H1 (cell line): ENCODE data around the gene RETREG3. TPM values are rescaled to one million over a fixed set of nuclear protein-coding genes. Genes with fewer than 3 reads are reported as not detected.

Source experiments
- CTCF ChIA-PET: fragments of 300-600 bp; sonication (Branson Sonifier 250); formaldehyde crosslinking; loops from one replicate; lab custom pipeline; 2021; ENCODE audit not compliant: partially characterized antibody; lab: Charles Lee
- POLR2A ChIA-PET: fragments of 300-600 bp; sonication (Branson Sonifier 250); formaldehyde crosslinking; loops from one replicate; lab custom pipeline; 2021; ENCODE audit warnings: inconsistent platforms; ENCODE audit not compliant: partially characterized antibody; lab: Charles Lee
- DNase-seq, 2 experiments: peaks; one replicate each; pipeline versions ENCODE4 v3.0.0 to v3.0.0-alpha.2; 2010 to 2022; ENCODE audit warnings: low spot score in 2 of 2, low read depth in 1 of 2, mixed read lengths in 1 of 2
- FAIRE-seq: peaks from 2 replicates; lab custom pipeline; 2011; peaks lifted over from hg19 to GRCh38; lab: Jason Lieb, UNC
- H2AFZ ChIP-seq: 2 replicates; pipeline ENCODE4 v1.8.1; 2012; ENCODE audit warnings: low read length, inconsistent platforms
- H2AK5ac ChIP-seq: 2 replicates; pipeline ENCODE4 v1.6.1; 2013; ENCODE audit warnings: low read depth, low read length
- H2BK120ac ChIP-seq: replicated peaks from 2 replicates; pipeline ENCODE3; 2013; ENCODE audit warnings: low read depth, low read length, inconsistent platforms
- H2BK12ac ChIP-seq: 2 replicates; pipeline ENCODE4 v1.6.1; 2013; ENCODE audit warnings: low read depth, low read length
- H2BK15ac ChIP-seq: 2 replicates; pipeline ENCODE4 v1.6.1; 2013; ENCODE audit warnings: low read length
- H2BK20ac ChIP-seq: 2 replicates; pipeline ENCODE4 v1.6.1; 2013; ENCODE audit warnings: low read length
- H2BK5ac ChIP-seq: 2 replicates; pipeline ENCODE4 v1.6.1; 2013; ENCODE audit warnings: low read depth, low read length
- H3K14ac ChIP-seq: 2 replicates; pipeline ENCODE4 v1.6.1; 2013; ENCODE audit warnings: inconsistent platforms; ENCODE audit not compliant: insufficient read length
- H3K18ac ChIP-seq: 2 replicates; pipeline ENCODE4 v1.6.1; 2013; ENCODE audit warnings: low read length; ENCODE audit errors: extremely low read depth
- H3K23ac ChIP-seq: 2 replicates; pipeline ENCODE4 v1.6.1; 2013; ENCODE audit warnings: inconsistent platforms; ENCODE audit not compliant: insufficient read length
- H3K23me2 ChIP-seq: 2 replicates; pipeline ENCODE4 v1.6.1; 2013; ENCODE audit warnings: low read depth, low read length
- H3K27ac ChIP-seq: 2 replicates; pipeline ENCODE4 v1.6.1; 2011; ENCODE audit warnings: low read depth, low read length, inconsistent platforms
- H3K27me3 ChIP-seq, 4 experiments: replicated peaks in 1 of 4; 1 replicate in 1 of 4; 2 replicates in 3 of 4; pipeline versions ENCODE4 v1.6.1 to v1.8.1; 2011 to 2013; ENCODE audit warnings: low read length in 3 of 4, mild to moderate bottlenecking in 3 of 4, inconsistent platforms in 2 of 4, mixed read lengths in 2 of 4, moderate library complexity in 1 of 4; ENCODE audit not compliant: control insufficient read depth in 3 of 4, insufficient read depth in 3 of 4; ENCODE audit errors: extremely low read depth in 1 of 4
- H3K36me3 ChIP-seq, 4 experiments: 2 replicates each; pipeline versions ENCODE4 v1.6.1 to v1.8.1; 2011 to 2013; ENCODE audit warnings: mild to moderate bottlenecking in 4 of 4, low read length in 3 of 4, moderate library complexity in 2 of 4, control low read depth in 1 of 4, inconsistent platforms in 1 of 4; ENCODE audit not compliant: insufficient read depth in 4 of 4, control insufficient read depth in 2 of 4
- H3K4ac ChIP-seq: replicated peaks from 2 replicates; pipeline ENCODE3; 2013; ENCODE audit warnings: low read length, low read depth, mixed read lengths, inconsistent platforms; ENCODE audit not compliant: insufficient read length
- H3K4me1 ChIP-seq, 4 experiments: replicated peaks in 1 of 4; 1 replicate in 1 of 4; 2 replicates in 3 of 4; pipeline versions ENCODE4 v1.6.1 to v1.8.1; 2011 to 2013; ENCODE audit warnings: low read length in 3 of 4, inconsistent platforms in 2 of 4, mixed read lengths in 1 of 4; ENCODE audit not compliant: insufficient read depth in 4 of 4, control insufficient read depth in 3 of 4
- H3K4me2 ChIP-seq, 2 experiments: 2 replicates each; pipeline versions ENCODE4 v1.6.1 to v1.8.1; 2011 to 2013; ENCODE audit warnings: low read depth in 2 of 2, low read length in 2 of 2, control low read depth in 1 of 2, inconsistent platforms in 1 of 2, mild to moderate bottlenecking in 1 of 2; ENCODE audit not compliant: insufficient read depth in 1 of 2
- H3K4me3 ChIP-seq, 4 experiments: fragments of 200-600, 300-600 bp in 1 of 4; sonication (generic), shearing (Covaris generic), sonication (Bioruptor Twin) in 1 of 4; 2 replicates each; pipeline versions ENCODE4 v1.5.1 to v1.8.1; 2011 to 2016; ENCODE audit warnings: low read length in 4 of 4, low read depth in 3 of 4, control low read depth in 2 of 4, inconsistent platforms in 2 of 4, mild to moderate bottlenecking in 2 of 4, mixed read lengths in 1 of 4, moderate library complexity in 1 of 4; ENCODE audit not compliant: insufficient read depth in 2 of 4; ENCODE audit errors: extremely low read depth in 1 of 4
- H3K56ac ChIP-seq: replicated peaks from 2 replicates; pipeline ENCODE3; 2013; ENCODE audit warnings: low read depth, mild to moderate bottlenecking, mixed read lengths, low read length, inconsistent platforms; ENCODE audit not compliant: insufficient read length
- H3K79me1 ChIP-seq: 2 replicates; pipeline ENCODE4 v1.6.1; 2013; ENCODE audit warnings: low read depth, low read length, control low read depth
- H3K79me2 ChIP-seq, 2 experiments: 2 replicates each; pipeline versions ENCODE4 v1.6.1 to v1.8.1; 2012 to 2013; ENCODE audit warnings: low read length in 2 of 2, mild to moderate bottlenecking in 2 of 2, inconsistent platforms in 1 of 2; ENCODE audit not compliant: insufficient read depth in 2 of 2, control insufficient read depth in 1 of 2
- H3K9ac ChIP-seq, 4 experiments: replicated peaks in 1 of 4; 1 replicate in 1 of 4; 2 replicates in 3 of 4; pipeline versions ENCODE4 v1.6.1 to v1.8.1; 2011 to 2013; ENCODE audit warnings: low read depth in 3 of 4, low read length in 3 of 4, control low read depth in 2 of 4, mild to moderate bottlenecking in 2 of 4, moderate library complexity in 2 of 4, inconsistent platforms in 1 of 4; ENCODE audit errors: extremely low read depth in 1 of 4
- H3K9me3 ChIP-seq, 2 experiments: 2 replicates each; pipeline versions ENCODE4 v1.6.1 to v1.8.1; 2012 to 2013; ENCODE audit warnings: mild to moderate bottlenecking in 2 of 2, moderate library complexity in 2 of 2, control low read depth in 1 of 2, inconsistent platforms in 1 of 2, low read depth in 1 of 2, low read length in 1 of 2, mixed read lengths in 1 of 2; ENCODE audit not compliant: insufficient read depth in 2 of 2
- H4K20me1 ChIP-seq, 2 experiments: replicated peaks in 1 of 2; 2 replicates each; pipeline versions ENCODE3 to v1.8.1; 2011 to 2013; ENCODE audit warnings: inconsistent platforms in 2 of 2, low read length in 2 of 2, mild to moderate bottlenecking in 1 of 2; ENCODE audit not compliant: insufficient read depth in 2 of 2, control insufficient read depth in 1 of 2
- H4K5ac ChIP-seq: 2 replicates; pipeline ENCODE4 v1.6.1; 2013; ENCODE audit warnings: low read length, low read depth, mixed read lengths, inconsistent platforms; ENCODE audit not compliant: insufficient read length
- H4K8ac ChIP-seq: 2 replicates; pipeline ENCODE4 v1.8.0; 2013; ENCODE audit warnings: mild to moderate bottlenecking, moderate library complexity, low read length, inconsistent platforms; ENCODE audit not compliant: insufficient read depth; ENCODE audit errors: extremely low read depth
- H4K91ac ChIP-seq: replicated peaks from 2 replicates; pipeline ENCODE3; 2013; ENCODE audit warnings: low read length, mixed read lengths, inconsistent platforms; ENCODE audit not compliant: insufficient read length
- ATF2 ChIP-seq: IDR thresholded peaks from 2 replicates; pipeline ENCODE4 v1.6.1; 2012; ENCODE audit warnings: low read length, inconsistent platforms
- RAD21 ChIP-seq, 2 experiments: IDR thresholded peaks in 1 of 2; conservative IDR thresholded peaks in 1 of 2; 2 replicates each; pipeline ENCODE4 v1.6.1; 2011; ENCODE audit warnings: low read depth in 2 of 2, low read length in 2 of 2, improper control_type of control experiment in 1 of 2, inconsistent platforms in 1 of 2, mild to moderate bottlenecking in 1 of 2, moderate library complexity in 1 of 2
- RFX5 ChIP-seq: IDR thresholded peaks from 2 replicates; pipeline ENCODE4 v1.6.1; 2011; ENCODE audit warnings: low read depth, low read length, improper control_type of control experiment, borderline replicate concordance
- SIX5 ChIP-seq: IDR thresholded peaks from 2 replicates; pipeline ENCODE4 v1.6.1; 2011; ENCODE audit warnings: mild to moderate bottlenecking, low read depth, low read length
- SUZ12 ChIP-seq: fragments of 200-600 bp; sonication (generic); IDR thresholded peaks from 2 replicates; pipeline ENCODE4 v1.6.1; 2012; ENCODE audit warnings: mild to moderate bottlenecking, inconsistent platforms, low read length, moderate library complexity, mixed read lengths
- WGBS, 2 experiments: shearing (Covaris generic) in 1 of 2; methylation state at CpG; one replicate each; pipeline versions ENCODE4 v1.1.6 to v1.1.7; 2013 to 2015; ENCODE audit warnings: low lambda C conversion rate in 2 of 2, mixed read lengths in 2 of 2, inconsistent platforms in 1 of 2, low coverage in 1 of 2, missing lambda C conversion rate in 1 of 2; ENCODE audit not compliant: insufficient replicate concordance in 2 of 2, insufficient coverage in 1 of 2, insufficient read length in 1 of 2; ENCODE audit errors: extremely low coverage in 1 of 2, missing lambda C conversion rate in 1 of 2; 5-methylcytosine and 5-hydroxymethylcytosine counted together
- polyA plus RNA-seq, 7 experiments: library from polyadenylated mRNA; depleted of rRNA in 3 of 7; stranded (reverse) in 5 of 7; unstranded in 2 of 7; fragments of >200 nt in 5 of 7; fragments of 200-250 nt in 2 of 7; gene quantifications; 1 replicate in 5 of 7; 2 replicates in 1 of 7; 4 replicates in 1 of 7; pipeline versions ENCODE4 v1.2.1 to v1.2.3, GENCODE V29; 2011 to 2013; ENCODE audit warnings: missing spikeins in 2 of 7, mixed read lengths in 2 of 7
- total RNA-seq: library from RNA; stranded (reverse); fragmentation: NEBNext Ultra II Directional; extraction: Animal tissue kit (Norgen Biotek cat#: 25700); gene quantifications from 2 replicates; pipeline ENCODE4 v1.2.1, GENCODE V29; 2021

The RETREG3 gene
- total and polyA plus RNA-seq, 2 of the 8 experiments (the other 6 are each of a cell fraction or from before 2014, with no cell fraction given), result 23.7 to 42.6 TPM

- H2AK5ac ChIP-seq, result no peak overlapping the region
- no peaks in the 10 kb centered on the region for H3K79me1 ChIP-seq
- no peak overlapping the region for H3K14ac ChIP-seq
- no peak for FAIRE-seq
- H3K4me1 ChIP-seq, result no peaks in the 10 kb centered on the region
- no peak overlapping the region for H3K9ac ChIP-seq
- H2AFZ ChIP-seq, result no peak overlapping the region
- H4K8ac ChIP-seq, result no peak overlapping the region
- no peak for DNase-seq
- no peak overlapping the region for H3K4ac ChIP-seq
- no peak overlapping the region for H4K91ac ChIP-seq
- no peaks in the 10 kb centered on the region for H3K79me2 ChIP-seq
- TF ChIP-seq RFX5, result no peak
- TF ChIP-seq ATF2, result no peak
- no peak for TF ChIP-seq RAD21 (IDR thresholded peaks at IDR 0.05 in 1 of 2, conservative IDR thresholded peaks at IDR 0.05 in 1 of 2; ENCODE audit: low read depth in 2 of 2, low read length in 2 of 2)
- no peak for TF ChIP-seq SUZ12
- TF ChIP-seq SIX5, result no peak
- H2BK15ac ChIP-seq, result no peak overlapping the region
- WGBS, 2 experiments, result 88% methylated on average over 5 of the region's 5 CpGs; no CpG with 5 or more reads in 1 of the 2 experiments
- H4K20me1 ChIP-seq, result no peaks in the 10 kb centered on the region
- H4K5ac ChIP-seq, result no peak overlapping the region
- H2BK12ac ChIP-seq, result no peak overlapping the region
- H3K27me3 ChIP-seq, result no peaks in the 10 kb centered on the region; a peak in 1 of 7 replicates
- POLR2A ChIA-PET, result interaction anchor here (1.0 to 1.3 kb wide), 3 partner anchors 19 to 31 kb away, joined by 3 to 4 read pairs (median 4); no protein-coding TSS in a partner anchor
- no peaks in the 10 kb centered on the region for H3K9me3 ChIP-seq
- H3K56ac ChIP-seq, result no peak overlapping the region
- no peak overlapping the region for H2BK20ac ChIP-seq
- H3K18ac ChIP-seq, result no peak overlapping the region
- no peaks in the 10 kb centered on the region for H3K23me2 ChIP-seq
- H2BK5ac ChIP-seq, result no peak overlapping the region
- H3K4me3 ChIP-seq, result no peak overlapping the region
- CTCF ChIA-PET, result interaction anchor here (0.6 to 1.8 kb wide), 3 partner anchors 25 to 1795 kb away, joined by 3 to 6 read pairs (median 4); no protein-coding TSS in a partner anchor
- H2BK120ac ChIP-seq, result no peak overlapping the region
- no peak overlapping the region for H3K4me2 ChIP-seq
- no peak overlapping the region for H3K27ac ChIP-seq
- H3K23ac ChIP-seq, result no peak overlapping the region
- no peaks in the 10 kb centered on the region for H3K36me3 ChIP-seq
These were observed 38.6 kb upstream of the RETREG3 start for GRCh38 chr17:42647778-42648177.
